Measurements from ENCODE around the gene ARHGEF25.

ARHGEF25 gene

GRCh38 chr12:57620245-57620935 lies 9.2 kb downstream of the ARHGEF25 start:
- DNase-seq (ENCODE audit: low spot score) = peak; percentile 52
- TF ChIP-seq, protein P1, sequence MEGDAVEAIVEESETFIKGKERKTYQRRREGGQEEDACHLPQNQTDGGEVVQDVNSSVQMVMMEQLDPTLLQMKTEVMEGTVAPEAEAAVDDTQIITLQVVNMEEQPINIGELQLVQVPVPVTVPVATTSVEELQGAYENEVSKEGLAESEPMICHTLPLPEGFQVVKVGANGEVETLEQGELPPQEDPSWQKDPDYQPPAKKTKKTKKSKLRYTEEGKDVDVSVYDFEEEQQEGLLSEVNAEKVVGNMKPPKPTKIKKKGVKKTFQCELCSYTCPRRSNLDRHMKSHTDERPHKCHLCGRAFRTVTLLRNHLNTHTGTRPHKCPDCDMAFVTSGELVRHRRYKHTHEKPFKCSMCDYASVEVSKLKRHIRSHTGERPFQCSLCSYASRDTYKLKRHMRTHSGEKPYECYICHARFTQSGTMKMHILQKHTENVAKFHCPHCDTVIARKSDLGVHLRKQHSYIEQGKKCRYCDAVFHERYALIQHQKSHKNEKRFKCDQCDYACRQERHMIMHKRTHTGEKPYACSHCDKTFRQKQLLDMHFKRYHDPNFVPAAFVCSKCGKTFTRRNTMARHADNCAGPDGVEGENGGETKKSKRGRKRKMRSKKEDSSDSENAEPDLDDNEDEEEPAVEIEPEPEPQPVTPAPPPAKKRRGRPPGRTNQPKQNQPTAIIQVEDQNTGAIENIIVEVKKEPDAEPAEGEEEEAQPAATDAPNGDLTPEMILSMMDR (IDR thresholded peaks at IDR 0.05; ENCODE audit: extremely low read depth, insufficient read depth, missing control alignments) = no peak
- in situ Hi-C loops (cut with MboI; ENCODE audit: low pct_unique_long_range_greater_than_20kb, low sequenced_read_pairs, unreplicated experiment) = no loop called here

DNA sequence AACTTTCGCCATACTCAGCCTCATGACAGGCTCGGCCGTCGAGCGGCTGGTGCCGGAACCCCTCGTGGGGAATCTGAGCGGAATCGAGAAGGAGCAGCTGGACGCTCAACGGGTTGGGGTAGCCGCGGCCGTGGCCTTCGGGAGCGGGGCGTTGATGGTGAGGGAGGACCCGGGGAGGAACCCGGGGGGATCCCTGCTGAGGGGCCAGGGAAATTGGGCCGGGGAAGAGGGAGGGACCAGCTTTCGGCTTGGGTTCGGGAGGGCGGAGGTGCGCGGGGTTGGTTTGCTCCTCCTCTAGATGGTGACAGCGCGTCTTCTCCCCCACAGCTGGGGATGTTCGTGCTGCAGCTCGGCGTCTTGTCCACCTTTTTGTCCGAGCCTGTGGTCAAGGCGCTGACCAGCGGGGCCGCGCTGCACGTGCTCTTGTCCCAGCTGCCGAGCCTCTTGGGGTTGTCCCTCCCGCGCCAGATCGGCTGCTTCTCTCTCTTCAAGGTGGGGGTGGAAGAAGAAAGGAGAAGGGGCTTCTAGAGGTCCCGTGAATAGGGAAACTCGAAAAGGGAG lies 9.8 kb downstream of the ARHGEF25 start:
- peak; percentile 59 for DNase-seq (ENCODE audit: low spot score)
- TF ChIP-seq, protein P1 (IDR thresholded peaks at IDR 0.05; ENCODE audit: extremely low read depth, insufficient read depth, missing control alignments) = no peak
- in situ Hi-C loops (cut with MboI; ENCODE audit: low pct_unique_long_range_greater_than_20kb, low sequenced_read_pairs, unreplicated experiment) = no loop called here

GRCh38 chr12:57621497-57622292 lies 10.5 kb downstream of the ARHGEF25 start:
- in situ Hi-C loops (cut with MboI; ENCODE audit: low pct_unique_long_range_greater_than_20kb, low sequenced_read_pairs, unreplicated experiment) = no loop called here
- peak; percentile 88 for DNase-seq (ENCODE audit: low spot score)
- TF ChIP-seq, protein P1 (IDR thresholded peaks at IDR 0.05; ENCODE audit: extremely low read depth, insufficient read depth, missing control alignments) = peak; percentile 92

DNA sequence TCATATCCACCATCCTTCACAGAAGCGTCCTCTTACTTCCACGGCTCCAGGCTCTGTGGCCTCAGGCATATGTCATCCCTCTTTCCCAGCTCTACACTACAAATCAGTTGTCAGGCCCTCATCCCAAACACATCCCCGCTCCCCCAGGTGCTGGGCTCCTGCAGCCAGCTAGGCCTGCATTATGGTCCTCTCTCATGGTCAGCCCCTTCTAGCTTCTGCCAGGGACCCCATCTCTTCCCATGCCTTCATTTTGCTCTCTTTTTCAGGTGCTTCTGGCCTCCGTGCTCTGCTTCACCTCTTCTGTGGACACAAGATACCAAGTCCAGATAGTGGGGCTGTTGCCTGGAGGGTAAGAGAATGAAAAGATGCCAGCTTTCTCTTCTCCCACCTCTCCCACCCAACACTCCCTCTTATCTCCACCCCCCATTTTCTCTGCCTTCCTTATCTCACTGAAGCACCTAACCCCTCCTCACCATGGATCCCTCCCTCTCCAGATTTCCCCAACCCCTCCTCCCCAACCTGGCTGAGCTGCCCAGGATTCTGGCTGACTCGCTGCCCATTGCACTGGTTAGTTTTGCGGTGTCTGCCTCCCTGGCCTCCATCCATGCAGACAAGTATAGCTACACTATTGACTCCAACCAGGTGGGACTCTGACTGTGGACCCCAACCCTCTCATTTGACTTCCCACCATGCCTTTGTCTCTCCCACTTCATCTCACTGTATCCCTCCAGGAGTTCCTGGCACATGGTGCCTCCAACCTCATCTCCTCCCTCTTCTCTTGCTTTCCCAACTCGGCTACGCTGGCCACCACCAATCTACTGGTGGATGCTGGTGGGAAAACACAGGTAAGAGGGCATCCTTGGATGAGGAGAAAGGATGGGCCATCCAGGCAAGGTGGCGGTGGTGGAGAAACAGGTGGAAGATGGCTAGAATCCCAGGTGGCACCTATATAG lies 11.3 kb downstream of the ARHGEF25 start:
- no peak for DNase-seq (ENCODE audit: low spot score)
- TF ChIP-seq, protein P1 (IDR thresholded peaks at IDR 0.05; ENCODE audit: extremely low read depth, insufficient read depth, missing control alignments) = no peak
- in situ Hi-C loops (cut with MboI; ENCODE audit: low pct_unique_long_range_greater_than_20kb, low sequenced_read_pairs, unreplicated experiment) = no loop called here

DNA sequence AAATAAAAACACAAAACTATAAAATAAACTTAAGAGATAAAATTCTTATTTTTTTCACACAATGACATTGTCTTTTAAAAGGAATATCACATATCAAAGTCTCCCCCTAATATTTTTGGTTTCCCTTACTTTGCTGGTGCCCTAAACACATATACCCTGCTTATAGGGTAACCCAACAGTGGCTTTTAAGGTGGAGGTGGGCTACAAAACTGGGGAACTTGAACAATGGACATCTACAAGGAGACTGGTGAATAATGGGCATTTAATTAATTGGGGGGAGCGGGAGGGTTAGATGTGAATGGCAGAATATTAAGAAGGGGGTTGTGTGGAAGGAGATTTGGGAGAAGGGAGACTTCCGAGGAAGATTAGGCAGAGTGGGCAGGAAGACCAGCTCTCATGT lies 12.2 kb downstream of the ARHGEF25 start:
- TF ChIP-seq, protein P1 (IDR thresholded peaks at IDR 0.05; ENCODE audit: extremely low read depth, insufficient read depth, missing control alignments) = no peak
- in situ Hi-C loops (cut with MboI; ENCODE audit: low pct_unique_long_range_greater_than_20kb, low sequenced_read_pairs, unreplicated experiment) = no loop called here
- no peak for DNase-seq (ENCODE audit: low spot score)

All from GM13977 (cell line).